NCI-H187 treated with DMSO at 0.1 percent for 48 hours (cell line): ENCODE measurements around the gene NDUFA3.

ENCODE experiments used
- DNase-seq: peaks from one replicate; lab custom pipeline; 2025; lab: John Stamatoyannopoulos, UW

NDUFA3 gene

DNA sequence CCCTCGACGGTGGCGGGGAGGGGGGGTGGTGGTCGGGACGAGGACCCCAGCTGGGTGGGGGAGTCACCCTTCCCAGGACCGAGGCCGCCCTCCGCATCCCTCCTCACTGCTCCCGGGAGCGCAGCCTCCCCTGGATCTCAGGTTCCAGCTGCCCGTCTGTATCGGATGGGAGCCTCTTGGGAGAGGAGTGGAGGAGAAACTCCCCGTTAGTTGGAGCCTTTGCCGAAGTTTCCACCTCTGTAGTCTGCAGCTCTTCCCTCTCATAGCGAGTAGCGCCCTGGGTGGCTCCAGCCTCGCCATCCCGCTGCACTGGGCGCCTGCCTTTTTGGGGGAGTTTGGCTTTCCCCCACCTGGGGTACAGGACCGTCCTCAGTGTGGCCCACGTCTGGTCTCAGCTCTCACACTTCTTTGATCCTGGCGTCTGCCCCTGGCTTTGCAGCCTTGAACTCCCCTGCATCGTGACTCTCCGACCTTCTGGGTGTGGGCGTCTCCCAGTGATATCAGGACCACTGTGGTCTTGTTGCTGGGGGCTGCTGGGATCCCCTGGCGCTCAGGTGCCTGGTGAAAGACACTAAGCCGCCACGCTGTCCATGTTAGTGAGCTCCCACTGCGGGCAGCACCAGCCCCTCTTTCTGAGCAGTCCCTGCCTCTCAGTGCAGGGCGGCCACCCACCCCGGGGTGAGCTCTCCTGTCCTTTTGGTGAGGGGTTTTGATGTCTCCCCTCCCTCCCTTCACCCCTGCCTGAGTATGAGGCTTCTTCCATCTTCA lies 36.0 kb downstream of the NDUFA3 start:
- DNase-seq, result no peak

GRCh38 chr19:54141356-54141755 lies 38.7 kb downstream of the NDUFA3 start:
- DNase-seq, result no peak

DNA sequence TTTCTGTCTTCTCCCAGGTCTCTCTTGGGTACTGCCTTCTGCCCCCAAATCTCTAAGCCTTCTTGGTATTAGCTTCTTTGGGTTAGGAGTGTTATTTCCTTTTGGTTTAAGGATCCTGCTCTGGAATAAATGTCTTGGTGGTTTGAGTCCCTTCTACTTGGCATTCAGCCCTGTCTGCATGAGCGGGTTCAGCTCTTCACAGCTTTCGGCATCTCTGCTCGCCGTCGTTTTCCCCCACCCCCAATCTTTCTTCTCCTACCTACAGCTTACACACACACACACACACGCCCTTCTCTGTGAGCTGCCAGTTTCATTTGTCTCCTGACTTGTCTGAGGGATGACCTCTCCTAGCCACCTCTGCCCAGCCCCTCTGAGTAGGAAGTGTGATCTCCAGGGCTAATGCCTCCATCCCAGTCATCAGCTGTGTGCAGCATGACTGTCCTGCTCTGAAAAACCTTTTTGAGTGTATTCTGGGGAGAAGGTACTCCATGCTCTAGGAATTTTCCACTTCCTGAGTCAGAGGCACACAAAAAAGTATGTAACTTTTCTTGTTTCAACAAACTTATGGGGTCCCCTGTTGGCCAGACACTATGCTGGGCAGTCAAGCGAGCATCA lies 39.6 kb downstream of the NDUFA3 start:
- no peak for DNase-seq

GRCh38 chr19:54145541-54146158 lies 43.0 kb downstream of the NDUFA3 start:
- no peak for DNase-seq

DNA sequence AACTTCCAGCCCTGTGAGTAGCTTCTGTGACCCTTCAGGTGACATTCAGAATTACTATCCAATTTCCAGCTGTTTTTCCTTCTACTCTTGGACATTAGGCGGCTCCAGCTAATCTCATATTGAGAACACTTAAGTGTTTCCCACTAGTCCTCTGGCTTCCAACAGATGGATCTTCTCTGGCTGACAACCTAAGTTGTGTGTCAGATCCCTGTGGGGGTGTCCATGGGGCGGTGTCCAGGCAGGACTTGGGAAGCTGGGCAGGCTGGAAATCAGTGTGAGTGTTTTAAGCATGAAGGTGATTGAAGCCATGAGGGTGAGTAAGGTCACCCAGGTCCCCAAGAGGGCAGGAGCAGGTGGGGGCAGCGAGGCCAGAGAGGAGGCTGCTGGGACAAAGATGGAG lies 45.0 kb downstream of the NDUFA3 start:
- no peak for DNase-seq

- no peak for DNase-seq
Measured at GRCh38 chr19:54148158-54148557, 45.5 kb downstream of the NDUFA3 start.

- no peak for DNase-seq
Measured at GRCh38 chr19:54149021-54149812, 46.6 kb downstream of the NDUFA3 start.

DNA sequence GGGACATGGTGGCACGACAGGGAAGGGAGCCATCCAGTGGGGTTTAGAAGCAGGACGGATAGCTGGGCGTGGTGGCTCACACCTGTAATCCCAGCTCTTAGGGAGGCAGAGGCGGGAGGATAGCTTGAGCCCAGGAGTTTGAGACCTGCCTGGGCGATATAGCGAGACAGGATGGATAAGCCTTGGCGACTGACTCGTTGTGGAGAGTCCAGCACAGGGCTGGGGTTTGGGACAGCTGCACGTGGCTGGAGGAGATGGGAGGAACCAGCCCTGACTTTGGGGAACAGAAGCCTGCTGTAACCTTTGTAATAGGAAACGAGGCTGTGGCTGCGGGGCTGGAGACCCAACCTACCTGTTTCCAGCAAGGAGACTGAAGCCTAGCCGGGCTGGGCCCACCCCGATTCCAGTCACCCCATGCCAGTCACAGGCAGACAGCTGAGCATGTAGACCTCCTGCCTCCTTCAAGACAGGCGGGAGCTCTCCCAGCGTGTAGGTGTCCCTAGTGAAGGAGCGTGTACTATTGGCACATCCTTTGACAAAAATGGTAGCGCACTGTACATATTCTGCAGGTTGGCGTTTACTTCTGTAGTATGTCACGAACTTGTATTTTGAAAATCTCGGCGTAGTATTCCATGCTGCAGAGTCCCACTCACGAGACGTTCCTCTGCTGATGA lies 48.8 kb downstream of the NDUFA3 start:
- DNase-seq, result no peak

- DNase-seq, result no peak
Measured at GRCh38 chr19:54152267-54152666, 49.6 kb downstream of the NDUFA3 start.

DNA sequence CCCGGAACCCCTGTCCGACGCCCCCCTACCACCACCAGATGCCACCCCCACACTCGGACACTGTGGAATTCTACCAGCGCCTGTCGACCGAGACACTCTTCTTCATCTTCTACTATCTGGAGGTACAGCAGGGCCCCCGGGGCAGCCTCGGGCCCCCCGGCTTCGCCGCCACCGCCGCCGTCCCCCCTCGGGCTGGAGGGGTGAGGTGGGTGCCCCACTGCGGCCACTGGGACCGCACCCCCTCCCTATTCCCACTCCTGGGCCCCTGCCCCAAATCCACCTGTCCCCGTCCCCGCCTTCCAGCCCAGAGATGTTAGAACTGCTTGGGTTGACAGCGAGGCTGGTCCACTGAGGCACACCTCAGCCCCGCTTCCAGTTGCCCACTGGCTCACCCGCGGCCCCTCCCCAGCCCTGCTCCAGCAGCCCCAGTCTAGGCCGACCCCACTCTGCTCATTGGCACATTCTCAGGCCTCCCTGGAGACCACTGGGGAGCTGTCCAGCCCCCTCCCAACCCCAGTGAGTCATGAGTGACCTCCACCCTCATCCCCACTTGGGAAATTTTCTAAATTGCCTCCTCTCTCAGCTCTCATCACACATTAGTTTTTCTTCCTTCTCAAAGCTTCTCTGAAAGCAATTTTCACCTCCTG lies 50.3 kb downstream of the NDUFA3 start:
- DNase-seq, result no peak

- DNase-seq, result no peak
Measured at GRCh38 chr19:54153731-54154326, 51.2 kb downstream of the NDUFA3 start.

GRCh38 chr19:54154603-54155345 lies 52.1 kb downstream of the NDUFA3 start:
- no peak for DNase-seq

DNA sequence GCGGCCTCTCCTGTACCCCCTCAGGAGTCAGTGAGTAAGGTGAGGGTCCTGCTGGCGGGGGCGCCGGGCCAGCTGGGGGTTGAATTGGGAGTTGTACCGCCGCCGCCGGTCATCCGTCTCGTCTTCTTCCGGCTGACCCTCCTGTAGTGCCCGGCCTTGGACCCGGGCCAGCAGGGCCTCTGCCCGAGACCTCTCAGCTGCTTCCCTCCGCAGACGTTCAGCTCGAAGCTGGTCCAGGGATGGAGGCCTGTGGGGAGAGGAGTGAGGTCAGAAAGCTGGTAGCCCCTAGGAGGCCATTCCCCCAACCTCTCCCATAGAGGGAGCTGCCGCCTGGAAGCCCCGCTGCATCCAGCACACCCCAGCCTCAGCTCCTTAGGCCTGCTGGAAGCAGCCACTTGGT lies 53.0 kb downstream of the NDUFA3 start:
- DNase-seq, result no peak

DNA sequence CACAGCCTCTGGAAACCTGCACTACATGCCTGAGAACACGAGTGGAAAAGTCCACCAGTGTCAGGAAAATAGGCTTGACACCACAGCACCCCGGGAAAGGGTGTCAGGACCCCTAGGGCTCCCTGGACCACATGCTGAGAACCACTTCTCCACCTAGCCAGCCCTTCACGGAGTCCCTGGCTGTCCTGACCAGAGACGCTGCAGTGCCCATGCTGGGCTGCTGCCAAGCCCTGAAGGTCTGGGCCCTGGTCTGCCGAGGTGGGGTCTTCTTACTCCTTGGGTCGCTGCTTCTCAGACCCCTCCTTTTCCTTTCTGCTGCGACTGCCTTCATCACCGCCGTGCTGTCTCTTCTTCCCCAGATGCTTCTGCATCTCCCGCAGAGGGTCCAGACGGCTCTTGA lies 53.8 kb downstream of the NDUFA3 start:
- no peak for DNase-seq

DNA sequence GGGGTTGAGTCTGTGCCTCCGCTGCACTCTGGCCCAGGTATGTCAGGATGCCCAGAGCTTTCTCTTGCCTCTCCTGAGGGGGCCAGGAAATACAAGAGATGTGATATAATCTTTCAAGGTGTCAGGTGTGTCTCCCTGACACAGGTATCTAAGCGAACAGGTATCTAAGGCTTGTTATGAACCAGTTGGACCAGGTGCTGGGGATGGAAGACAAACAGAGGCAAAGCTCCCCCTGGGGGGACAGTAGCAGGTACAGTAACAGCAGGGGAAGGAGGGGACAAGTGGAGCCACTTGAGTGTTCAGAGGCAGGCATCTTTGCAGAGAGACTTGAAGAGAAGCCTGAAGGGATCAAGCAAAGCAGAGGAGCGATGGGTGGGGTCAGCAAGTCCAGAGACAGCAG lies 54.3 kb downstream of the NDUFA3 start:
- DNase-seq, result no peak
